Panc1 (cell line): ENCODE measurements around the gene ZBTB7C. TPM values are rescaled to one million over a fixed set of nuclear protein-coding genes. Genes with fewer than 3 reads are reported as not detected.

Experiments
- ATAC-seq: fragments of 200-7000 bp; cut with Tn5 transposase; 2 replicates; pipeline ENCODE4 v1.9.1; 2020; ENCODE audit warnings: mild to moderate bottlenecking, moderate library complexity
- BruUV-seq: library from RNA; stranded (reverse); fragments of 400-500 nt; replicated peaks from 2 replicates; lab custom pipeline; 2021; lab: Mats Ljungman, UMichigan
- CTCF ChIA-PET: fragments of 300-600 bp; sonication (Branson Sonifier 250); formaldehyde crosslinking; loops from one replicate; lab custom pipeline; 2022; ENCODE audit warnings: antibody characterized with exemption; lab: Charles Lee
- POLR2A ChIA-PET: fragments of 300-600 bp; sonication (Branson Sonifier 250); formaldehyde crosslinking; loops from one replicate; lab custom pipeline; 2022; ENCODE audit warnings: antibody characterized with exemption; lab: Charles Lee
- DNase-seq: peaks from one replicate; pipeline ENCODE4 v3.0.0-alpha.2; 2010; ENCODE audit warnings: low read depth, low spot score
- H3K27ac ChIP-seq: 2 replicates; pipeline ENCODE4 v1.5.1; 2011; ENCODE audit warnings: mild to moderate bottlenecking, low read length, inconsistent platforms
- H3K27me3 ChIP-seq: fragments of 200-500 bp; sonication (Bioruptor generic); 2 replicates; pipeline ENCODE4 v1.6.0; 2014; ENCODE audit warnings: low read length, inconsistent platforms; ENCODE audit not compliant: control insufficient read depth, insufficient read depth
- H3K36me3 ChIP-seq: fragments of 200-500 bp; sonication (Bioruptor generic); 2 replicates; pipeline ENCODE4 v1.5.1; 2014; ENCODE audit warnings: inconsistent platforms, mild to moderate bottlenecking, low read length, moderate library complexity; ENCODE audit not compliant: control insufficient read depth, insufficient read depth
- H3K4me1 ChIP-seq: 2 replicates; pipeline ENCODE4 v1.5.1; 2011; ENCODE audit warnings: inconsistent platforms, mild to moderate bottlenecking, low read length, moderate library complexity; ENCODE audit not compliant: control insufficient read depth, insufficient read depth
- H3K4me3 ChIP-seq, 2 experiments: 2 replicates each; pipeline ENCODE4 v1.5.1; 2011 to 2012; ENCODE audit warnings: low read depth in 2 of 2, low read length in 2 of 2, mild to moderate bottlenecking in 2 of 2, inconsistent platforms in 1 of 2, moderate library complexity in 1 of 2
- H3K9me3 ChIP-seq: fragments of 200-500 bp; sonication (Bioruptor generic); 2 replicates; pipeline ENCODE4 v1.5.1; 2014; ENCODE audit warnings: low read depth, mild to moderate bottlenecking, inconsistent platforms, low read length, moderate library complexity; ENCODE audit not compliant: control insufficient read depth, insufficient read depth
- POLR2AphosphoS5 ChIP-seq: IDR thresholded peaks from 2 replicates; pipeline ENCODE4 v1.6.1; 2012; ENCODE audit warnings: mild to moderate bottlenecking, low read depth, low read length, moderate library complexity
- SIN3A ChIP-seq: IDR thresholded peaks from 2 replicates; pipeline ENCODE4 v1.6.1; 2012; ENCODE audit warnings: low read depth, mild to moderate bottlenecking, low read length, moderate library complexity, borderline replicate concordance; ENCODE audit not compliant: insufficient read depth
- TCF7L2 ChIP-seq: IDR thresholded peaks from 2 replicates; pipeline ENCODE4 v1.6.1; 2011; ENCODE audit warnings: mild to moderate bottlenecking, low read depth, low read length, inconsistent platforms
- in situ Hi-C: cut with HindIII; loops from 2 replicates; pipeline ENCODE4 v1.10.0; 2016; ENCODE audit warnings: low sequenced_read_pairs, low pct_unique_long_range_greater_than_20kb
- intact Hi-C: fragments of 100-400 bp; cut with micrococcal nuclease; formaldehyde crosslinking; loops from one replicate; pipeline ENCODE4 v1.10.0; 2022; ENCODE audit not compliant: unreplicated experiment
- total RNA-seq: library from RNA; stranded (reverse); gene quantifications from one replicate; pipeline ENCODE4 v1.2.1, GENCODE V29; 2021; ENCODE audit not compliant: unreplicated experiment
- TF ChIP-seq, protein P1 (sequence below): fragments of 450-650 bp; IDR thresholded peaks from 2 replicates; pipeline ENCODE4 v1.5.1; 2017; ENCODE audit warnings: mild to moderate bottlenecking
- TF ChIP-seq, protein P2 (sequence below), 2 experiments: IDR thresholded peaks; 2 replicates each; pipeline ENCODE4 v1.6.1; 2011 to 2012; ENCODE audit warnings: low read depth in 2 of 2, control low read depth in 1 of 2, low read length in 1 of 2, mild to moderate bottlenecking in 1 of 2, moderate library complexity in 1 of 2; ENCODE audit not compliant: insufficient read depth in 1 of 2

Gene ZBTB7C
- total RNA-seq, 1 experiment from 2014 or later: 0.03 TPM

DNA sequence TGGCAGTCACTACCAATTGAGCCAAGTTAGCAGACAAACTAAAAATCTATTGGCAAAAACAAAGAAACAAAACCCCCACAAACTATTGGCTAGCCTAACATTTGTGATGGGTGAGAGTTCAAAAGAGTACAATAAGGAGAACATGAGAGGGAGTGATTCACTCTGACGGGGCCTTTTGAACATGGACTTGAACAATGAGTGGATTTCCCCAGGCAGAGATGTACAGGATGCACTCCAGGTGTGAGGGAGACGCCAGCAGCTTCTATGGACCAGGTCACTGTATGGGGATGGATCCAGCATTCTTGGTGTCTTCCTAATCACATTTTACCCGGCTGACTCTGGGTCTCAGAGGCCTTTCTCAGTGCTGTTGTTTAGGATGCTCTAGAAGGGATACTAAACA is 311.2 kb downstream of the ZBTB7C start:
- no TSS peak for BruUV-seq
- Histone ChIP-seq H3K4me1 (no peaks in the 10 kb centered on the region), H3K27ac (no peak overlapping the region), H3K9me3 (no peaks in the 10 kb centered on the region), H3K4me3 (no peak overlapping the region), H3K27me3 (no peaks in the 10 kb centered on the region; the same call in 1 of the 2 replicates), H3K36me3 (no peaks in the 10 kb centered on the region)
- POLR2A ChIA-PET: no interaction called here
- CTCF ChIA-PET: no interaction called here
- DNase-seq (no peak), ATAC-seq (no peak)
- in situ Hi-C loops (no loop called here), intact Hi-C loops (no loop called here)
- TF ChIP-seq, protein P1, sequence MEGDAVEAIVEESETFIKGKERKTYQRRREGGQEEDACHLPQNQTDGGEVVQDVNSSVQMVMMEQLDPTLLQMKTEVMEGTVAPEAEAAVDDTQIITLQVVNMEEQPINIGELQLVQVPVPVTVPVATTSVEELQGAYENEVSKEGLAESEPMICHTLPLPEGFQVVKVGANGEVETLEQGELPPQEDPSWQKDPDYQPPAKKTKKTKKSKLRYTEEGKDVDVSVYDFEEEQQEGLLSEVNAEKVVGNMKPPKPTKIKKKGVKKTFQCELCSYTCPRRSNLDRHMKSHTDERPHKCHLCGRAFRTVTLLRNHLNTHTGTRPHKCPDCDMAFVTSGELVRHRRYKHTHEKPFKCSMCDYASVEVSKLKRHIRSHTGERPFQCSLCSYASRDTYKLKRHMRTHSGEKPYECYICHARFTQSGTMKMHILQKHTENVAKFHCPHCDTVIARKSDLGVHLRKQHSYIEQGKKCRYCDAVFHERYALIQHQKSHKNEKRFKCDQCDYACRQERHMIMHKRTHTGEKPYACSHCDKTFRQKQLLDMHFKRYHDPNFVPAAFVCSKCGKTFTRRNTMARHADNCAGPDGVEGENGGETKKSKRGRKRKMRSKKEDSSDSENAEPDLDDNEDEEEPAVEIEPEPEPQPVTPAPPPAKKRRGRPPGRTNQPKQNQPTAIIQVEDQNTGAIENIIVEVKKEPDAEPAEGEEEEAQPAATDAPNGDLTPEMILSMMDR: no peak
- TF ChIP-seq SIN3A: no peak
- TF ChIP-seq TCF7L2: no peak
- TF ChIP-seq, protein P2, sequence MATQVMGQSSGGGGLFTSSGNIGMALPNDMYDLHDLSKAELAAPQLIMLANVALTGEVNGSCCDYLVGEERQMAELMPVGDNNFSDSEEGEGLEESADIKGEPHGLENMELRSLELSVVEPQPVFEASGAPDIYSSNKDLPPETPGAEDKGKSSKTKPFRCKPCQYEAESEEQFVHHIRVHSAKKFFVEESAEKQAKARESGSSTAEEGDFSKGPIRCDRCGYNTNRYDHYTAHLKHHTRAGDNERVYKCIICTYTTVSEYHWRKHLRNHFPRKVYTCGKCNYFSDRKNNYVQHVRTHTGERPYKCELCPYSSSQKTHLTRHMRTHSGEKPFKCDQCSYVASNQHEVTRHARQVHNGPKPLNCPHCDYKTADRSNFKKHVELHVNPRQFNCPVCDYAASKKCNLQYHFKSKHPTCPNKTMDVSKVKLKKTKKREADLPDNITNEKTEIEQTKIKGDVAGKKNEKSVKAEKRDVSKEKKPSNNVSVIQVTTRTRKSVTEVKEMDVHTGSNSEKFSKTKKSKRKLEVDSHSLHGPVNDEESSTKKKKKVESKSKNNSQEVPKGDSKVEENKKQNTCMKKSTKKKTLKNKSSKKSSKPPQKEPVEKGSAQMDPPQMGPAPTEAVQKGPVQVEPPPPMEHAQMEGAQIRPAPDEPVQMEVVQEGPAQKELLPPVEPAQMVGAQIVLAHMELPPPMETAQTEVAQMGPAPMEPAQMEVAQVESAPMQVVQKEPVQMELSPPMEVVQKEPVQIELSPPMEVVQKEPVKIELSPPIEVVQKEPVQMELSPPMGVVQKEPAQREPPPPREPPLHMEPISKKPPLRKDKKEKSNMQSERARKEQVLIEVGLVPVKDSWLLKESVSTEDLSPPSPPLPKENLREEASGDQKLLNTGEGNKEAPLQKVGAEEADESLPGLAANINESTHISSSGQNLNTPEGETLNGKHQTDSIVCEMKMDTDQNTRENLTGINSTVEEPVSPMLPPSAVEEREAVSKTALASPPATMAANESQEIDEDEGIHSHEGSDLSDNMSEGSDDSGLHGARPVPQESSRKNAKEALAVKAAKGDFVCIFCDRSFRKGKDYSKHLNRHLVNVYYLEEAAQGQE (IDR thresholded peaks at IDR 0.05; ENCODE audit: insufficient read depth in 1 of 2, low read depth in 2 of 2, low read length in 1 of 2): no peak
- TF ChIP-seq POLR2AphosphoS5: no peak

DNA sequence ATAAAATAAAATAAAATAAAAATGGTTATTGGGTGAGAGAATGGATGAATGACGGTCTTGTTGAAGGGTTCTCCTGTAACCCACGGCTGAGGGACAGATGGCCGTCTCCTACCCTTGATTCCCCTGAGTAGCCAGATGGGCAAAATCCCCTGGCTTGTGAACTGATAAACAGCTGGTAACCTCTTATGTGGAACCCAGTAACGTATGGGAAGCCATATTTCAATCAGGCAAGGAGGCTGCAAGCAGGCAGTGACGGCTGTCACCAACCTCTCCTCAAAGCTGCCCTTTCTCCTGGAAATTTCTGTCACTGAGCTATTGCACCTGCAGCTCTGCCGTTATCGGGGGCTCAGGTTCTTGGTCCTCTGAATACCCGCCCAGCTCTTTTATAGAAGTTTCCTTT is 313.5 kb downstream of the ZBTB7C start:
- ChIA-PET POLR2A (no interaction called here), CTCF (no interaction called here)
- H3K4me3 ChIP-seq: no peak overlapping the region
- H3K9me3 ChIP-seq: no peaks in the 10 kb centered on the region
- no peaks in the 10 kb centered on the region for H3K4me1 ChIP-seq
- ATAC-seq (no peak), DNase-seq (no peak)
- no peaks in the 10 kb centered on the region; the same call in 1 of the 2 replicates for H3K27me3 ChIP-seq
- in situ Hi-C loops (no loop called here), intact Hi-C loops (no loop called here)
- no peaks in the 10 kb centered on the region for H3K36me3 ChIP-seq
- BruUV-seq: no TSS peak
- no peak overlapping the region for H3K27ac ChIP-seq
- no peak for TF ChIP-seq TCF7L2
- TF ChIP-seq, protein P2 (IDR thresholded peaks at IDR 0.05; ENCODE audit: insufficient read depth in 1 of 2, low read depth in 2 of 2, low read length in 1 of 2): no peak
- no peak for TF ChIP-seq POLR2AphosphoS5
- TF ChIP-seq, protein P1: no peak
- TF ChIP-seq SIN3A: no peak
